ENCODE data around the gene MGST2.

Gene MGST2

GRCh38 chr4:139625093-139625455 is 40.5 kb upstream of the MGST2 start:
- TF ChIP-seq CTCF (IDR thresholded peaks at IDR 0.05): no peak

GRCh38 chr4:139625482-139625881 is 40.1 kb upstream of the MGST2 start:
- no peaks in the 10 kb centered on the region for H3K27me3 ChIP-seq

More at GRCh38 chr4:139625093-139625455, 40.5 kb upstream of the MGST2 start:
- no peak overlapping the region for H3K27ac ChIP-seq
- H3K9me3 ChIP-seq: no peaks in the 10 kb centered on the region
- no peaks in the 10 kb centered on the region for H3K27me3 ChIP-seq
- H3K36me3 ChIP-seq: no peaks in the 10 kb centered on the region
- H3K4me1 ChIP-seq (ENCODE audit: control insufficient read depth in 1 of 2, insufficient read depth in 1 of 2, low read depth in 1 of 2, low read length in 1 of 2): no peaks in the 10 kb centered on the region
- H3K4me3 ChIP-seq (ENCODE audit: low read depth in 1 of 2, low read length in 1 of 2): no peak overlapping the region

GRCh38 chr4:139628184-139629012 is 37.2 kb upstream of the MGST2 start:
- H3K27me3 ChIP-seq: no peaks in the 10 kb centered on the region
- no peak overlapping the region for H3K4me3 ChIP-seq (ENCODE audit: low read depth in 1 of 2, low read length in 1 of 2)
- no peaks in the 10 kb centered on the region for H3K4me1 ChIP-seq (ENCODE audit: control insufficient read depth in 1 of 2, insufficient read depth in 1 of 2, low read depth in 1 of 2, low read length in 1 of 2)
- no peaks in the 10 kb centered on the region for H3K9me3 ChIP-seq
- no peak for TF ChIP-seq CTCF (IDR thresholded peaks at IDR 0.05)
- no peaks in the 10 kb centered on the region for H3K36me3 ChIP-seq
- H3K27ac ChIP-seq: no peak overlapping the region

More at GRCh38 chr4:139625482-139625881, 40.1 kb upstream of the MGST2 start:
- no peak overlapping the region for H3K27ac ChIP-seq
- TF ChIP-seq CTCF (IDR thresholded peaks at IDR 0.05): no peak
- no peaks in the 10 kb centered on the region for H3K36me3 ChIP-seq
- no peaks in the 10 kb centered on the region for H3K9me3 ChIP-seq
- H3K4me1 ChIP-seq (ENCODE audit: control insufficient read depth in 1 of 2, insufficient read depth in 1 of 2, low read depth in 1 of 2, low read length in 1 of 2): no peaks in the 10 kb centered on the region
- H3K4me3 ChIP-seq (ENCODE audit: low read depth in 1 of 2, low read length in 1 of 2): no peak overlapping the region

- Histone ChIP-seq H3K4me1 (ENCODE audit: control insufficient read depth in 1 of 2, insufficient read depth in 1 of 2, low read depth in 1 of 2, low read length in 1 of 2) (no peaks in the 10 kb centered on the region), H3K27me3 (no peaks in the 10 kb centered on the region), H3K27ac (no peak overlapping the region), H3K9me3 (no peaks in the 10 kb centered on the region), H3K36me3 (no peaks in the 10 kb centered on the region), H3K4me3 (ENCODE audit: low read depth in 1 of 2, low read length in 1 of 2) (no peak overlapping the region)
- no peak for TF ChIP-seq CTCF (IDR thresholded peaks at IDR 0.05)
Observed at GRCh38 chr4:139629436-139630125, 36.0 kb upstream of the MGST2 start.

- no peak overlapping the region for H3K4me3 ChIP-seq (ENCODE audit: low read depth in 1 of 2, low read length in 1 of 2)
- H3K27ac ChIP-seq: no peak overlapping the region
- no peaks in the 10 kb centered on the region for H3K9me3 ChIP-seq
- H3K27me3 ChIP-seq: no peaks in the 10 kb centered on the region
- TF ChIP-seq CTCF (IDR thresholded peaks at IDR 0.05): no peak
- H3K36me3 ChIP-seq: no peaks in the 10 kb centered on the region
- H3K4me1 ChIP-seq (ENCODE audit: control insufficient read depth in 1 of 2, insufficient read depth in 1 of 2, low read depth in 1 of 2, low read length in 1 of 2): no peaks in the 10 kb centered on the region
Observed at GRCh38 chr4:139630126-139630495, 35.5 kb upstream of the MGST2 start.

Data from neutrophil (primary cell).